Calu3 (cell line): ENCODE data around the gene SZRD1. TPM values are rescaled to one million over a fixed set of nuclear protein-coding genes. Genes with fewer than 3 reads are reported as not detected.

Experiments used
- BruUV-seq: library from RNA; stranded (reverse); fragments of 400-500 nt; replicated peaks from 2 replicates; lab custom pipeline; 2021; lab: Mats Ljungman, UMichigan
- CTCF ChIA-PET: fragments of 300-600 bp; sonication (Branson Sonifier 250); formaldehyde crosslinking; loops from one replicate; lab custom pipeline; 2022; ENCODE audit warnings: antibody characterized with exemption; lab: Charles Lee
- DNase-seq: peaks from one replicate; pipeline ENCODE4 v3.0.0; 2022
- H3K27ac Mint-ChIP-seq: one replicate; pipeline ENCODE4 v1.8.0; 2022; ENCODE audit warnings: mixed read lengths; ENCODE audit not compliant: unreplicated experiment
- H3K27me3 Mint-ChIP-seq: one replicate; pipeline ENCODE4 v1.8.0; 2022; ENCODE audit warnings: mixed read lengths; ENCODE audit not compliant: unreplicated experiment
- H3K36me3 Mint-ChIP-seq: one replicate; pipeline ENCODE4 v1.8.0; 2022; ENCODE audit warnings: mild to moderate bottlenecking, moderate library complexity, mixed read lengths; ENCODE audit not compliant: insufficient read depth, unreplicated experiment
- H3K4me1 Mint-ChIP-seq: one replicate; pipeline ENCODE4 v1.8.0; 2022; ENCODE audit warnings: mild to moderate bottlenecking, low read depth, mixed read lengths; ENCODE audit not compliant: unreplicated experiment
- H3K4me3 Mint-ChIP-seq: one replicate; pipeline ENCODE4 v1.8.0; 2022; ENCODE audit warnings: mild to moderate bottlenecking, low read depth, moderate library complexity, mixed read lengths; ENCODE audit not compliant: unreplicated experiment
- H3K9me3 Mint-ChIP-seq: one replicate; pipeline ENCODE4 v1.8.0; 2022; ENCODE audit warnings: low read depth, mixed read lengths; ENCODE audit not compliant: unreplicated experiment
- intact Hi-C: fragments of 100-400 bp; cut with micrococcal nuclease; formaldehyde crosslinking; loops from one replicate; pipeline ENCODE4 v1.10.0; 2022; ENCODE audit not compliant: unreplicated experiment
- total RNA-seq: library from RNA; stranded (reverse); gene quantifications from 2 replicates; pipeline ENCODE4 v1.2.3, GENCODE V29; 2022
- TF ChIP-seq, protein P1 (sequence below): fragments of 200-600 bp; IDR thresholded peaks from one replicate; pipeline ENCODE4 v1.8.0; 2022; ENCODE audit warnings: antibody characterized with exemption; ENCODE audit not compliant: unreplicated experiment

SZRD1 gene
- total RNA-seq, 1 experiment from 2014 or later, result 95.9 TPM

GRCh38 chr1:16442265-16442664 lies 75.2 kb downstream of the SZRD1 start:
- Mint-ChIP-seq H3K36me3 (peaks cover 28% of the 10 kb centered on the region), H3K4me3 (no peak overlapping the region), H3K9me3 (no peaks in the 10 kb centered on the region), H3K27me3 (no peaks in the 10 kb centered on the region), H3K4me1 (peaks cover 8% of the 10 kb centered on the region), H3K27ac (no peak overlapping the region)
- TF ChIP-seq, protein P1, sequence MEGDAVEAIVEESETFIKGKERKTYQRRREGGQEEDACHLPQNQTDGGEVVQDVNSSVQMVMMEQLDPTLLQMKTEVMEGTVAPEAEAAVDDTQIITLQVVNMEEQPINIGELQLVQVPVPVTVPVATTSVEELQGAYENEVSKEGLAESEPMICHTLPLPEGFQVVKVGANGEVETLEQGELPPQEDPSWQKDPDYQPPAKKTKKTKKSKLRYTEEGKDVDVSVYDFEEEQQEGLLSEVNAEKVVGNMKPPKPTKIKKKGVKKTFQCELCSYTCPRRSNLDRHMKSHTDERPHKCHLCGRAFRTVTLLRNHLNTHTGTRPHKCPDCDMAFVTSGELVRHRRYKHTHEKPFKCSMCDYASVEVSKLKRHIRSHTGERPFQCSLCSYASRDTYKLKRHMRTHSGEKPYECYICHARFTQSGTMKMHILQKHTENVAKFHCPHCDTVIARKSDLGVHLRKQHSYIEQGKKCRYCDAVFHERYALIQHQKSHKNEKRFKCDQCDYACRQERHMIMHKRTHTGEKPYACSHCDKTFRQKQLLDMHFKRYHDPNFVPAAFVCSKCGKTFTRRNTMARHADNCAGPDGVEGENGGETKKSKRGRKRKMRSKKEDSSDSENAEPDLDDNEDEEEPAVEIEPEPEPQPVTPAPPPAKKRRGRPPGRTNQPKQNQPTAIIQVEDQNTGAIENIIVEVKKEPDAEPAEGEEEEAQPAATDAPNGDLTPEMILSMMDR, result no peak
- intact Hi-C loops, result no loop called here
- no TSS peak for BruUV-seq
- CTCF ChIA-PET, result no interaction called here
- no peak for DNase-seq

GRCh38 chr1:16442941-16443340 lies 75.9 kb downstream of the SZRD1 start:
- no peak overlapping the region for H3K4me3 Mint-ChIP-seq
- intact Hi-C loops, result no loop called here
- no TSS peak for BruUV-seq
- H3K36me3 Mint-ChIP-seq, result peaks cover 28% of the 10 kb centered on the region
- no peak for DNase-seq
- no peak overlapping the region for H3K27ac Mint-ChIP-seq
- TF ChIP-seq, protein P1, result no peak
- CTCF ChIA-PET, result no interaction called here
- H3K4me1 Mint-ChIP-seq, result peaks cover 8% of the 10 kb centered on the region
- no peaks in the 10 kb centered on the region for H3K9me3 Mint-ChIP-seq
- no peaks in the 10 kb centered on the region for H3K27me3 Mint-ChIP-seq

- peaks cover 8% of the 10 kb centered on the region for H3K4me1 Mint-ChIP-seq
- H3K27ac Mint-ChIP-seq, result no peak overlapping the region
- TF ChIP-seq, protein P1, result no peak
- H3K27me3 Mint-ChIP-seq, result no peaks in the 10 kb centered on the region
- CTCF ChIA-PET, result no interaction called here
- no peak overlapping the region for H3K4me3 Mint-ChIP-seq
- intact Hi-C loops, result no loop called here
- H3K9me3 Mint-ChIP-seq, result no peaks in the 10 kb centered on the region
- DNase-seq, result no peak
- peaks cover 28% of the 10 kb centered on the region for H3K36me3 Mint-ChIP-seq
- no TSS peak for BruUV-seq
Measured at GRCh38 chr1:16443975-16444770, 77.1 kb downstream of the SZRD1 start.

DNA sequence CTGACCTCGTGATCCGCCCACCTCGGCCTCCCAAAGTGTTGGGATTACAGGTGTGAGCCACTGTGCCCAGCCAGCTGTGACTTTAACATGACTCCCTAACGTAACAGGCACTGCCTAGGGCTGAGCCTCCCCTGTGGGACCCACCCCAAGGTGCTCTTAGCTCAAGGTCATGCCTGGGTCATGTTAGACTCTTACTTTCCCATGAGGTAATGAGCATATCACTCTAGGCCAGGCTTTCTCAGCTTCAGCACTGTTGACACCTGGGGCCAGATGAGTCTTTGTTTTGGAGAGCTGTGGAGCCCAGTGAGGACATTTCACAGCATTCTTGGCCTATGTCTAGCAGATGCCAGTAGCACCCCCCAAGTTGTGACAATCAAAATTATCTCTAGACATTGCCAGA lies 78.0 kb downstream of the SZRD1 start:
- Mint-ChIP-seq H3K9me3 (no peaks in the 10 kb centered on the region), H3K27ac (no peak overlapping the region), H3K36me3 (peaks cover 25% of the 10 kb centered on the region), H3K4me3 (no peak overlapping the region), H3K27me3 (no peaks in the 10 kb centered on the region), H3K4me1 (peaks cover 4% of the 10 kb centered on the region)
- intact Hi-C loops, result no loop called here
- BruUV-seq, result no TSS peak
- CTCF ChIA-PET, result no interaction called here
- TF ChIP-seq, protein P1, result no peak
- no peak for DNase-seq
